OCI-LY1 (cell line): Measurements from ENCODE around the gene ARMC6.

Experiments
- H2AFZ ChIP-seq: fragments of 200-600 bp; sonication (generic), shearing (Covaris generic); 2 replicates; pipeline ENCODE4 v1.6.0; 2014; ENCODE audit warnings: antibody characterized with exemption, mild to moderate bottlenecking, low read length
- H3F3A ChIP-seq: fragments of 200-600 bp; sonication (generic), shearing (Covaris generic); 2 replicates; pipeline ENCODE4 v1.6.0; 2014; ENCODE audit warnings: mild to moderate bottlenecking, antibody characterized with exemption, low read length, moderate library complexity; ENCODE audit not compliant: insufficient read depth
- H3K27ac ChIP-seq: fragments of 200-600 bp; sonication (generic); 2 replicates; pipeline ENCODE4 v1.5.1; 2014; ENCODE audit warnings: low read length, mixed run types, mild to moderate bottlenecking, low read depth; ENCODE audit not compliant: poor library complexity, severe bottlenecking
- H3K27me3 ChIP-seq: fragments of 200-600 bp; sonication (generic); 2 replicates; pipeline ENCODE4 v1.6.0; 2014; ENCODE audit warnings: antibody characterized with exemption, mild to moderate bottlenecking, low read length, moderate library complexity; ENCODE audit not compliant: insufficient read depth
- H3K36me3 ChIP-seq: fragments of 200-600 bp; sonication (generic); 2 replicates; pipeline ENCODE4 v1.6.1; 2014; ENCODE audit warnings: mild to moderate bottlenecking, antibody characterized with exemption, low read length, moderate library complexity, mixed read lengths; ENCODE audit not compliant: insufficient read depth
- H3K4me1 ChIP-seq: fragments of 200-600 bp; sonication (generic); 2 replicates; pipeline ENCODE4 v1.5.1; 2014; ENCODE audit warnings: mild to moderate bottlenecking, low read length, moderate library complexity; ENCODE audit not compliant: insufficient read depth, severe bottlenecking
- H3K4me2 ChIP-seq: fragments of 200-600 bp; sonication (generic), shearing (Covaris generic); 2 replicates; pipeline ENCODE4 v1.6.1; 2014; ENCODE audit warnings: low read length
- H3K4me3 ChIP-seq: fragments of 200-600 bp; sonication (generic); 2 replicates; pipeline ENCODE4 v1.5.1; 2014; ENCODE audit warnings: low read length, low read depth, mild to moderate bottlenecking, mixed read lengths; ENCODE audit not compliant: poor library complexity, severe bottlenecking
- H3K79me2 ChIP-seq: fragments of 200-600 bp; shearing (Covaris generic); 2 replicates; pipeline ENCODE4 v1.6.1; 2016; ENCODE audit warnings: mixed run types, low read length, mixed read lengths; ENCODE audit not compliant: insufficient read depth
- H3K9ac ChIP-seq: fragments of 200-600 bp; sonication (generic), shearing (Covaris generic); 2 replicates; pipeline ENCODE4 v1.6.1; 2014; ENCODE audit warnings: mild to moderate bottlenecking, low read length, mixed read lengths
- H3K9me2 ChIP-seq: fragments of 200-600 bp; sonication (generic), shearing (Covaris generic); 2 replicates; pipeline ENCODE4 v1.6.1; 2014; ENCODE audit warnings: low read depth, mild to moderate bottlenecking, low read length, mixed read lengths
- H3K9me3 ChIP-seq: fragments of 200-600 bp; shearing (Covaris generic); 2 replicates; pipeline ENCODE4 v1.6.1; 2014; ENCODE audit warnings: low read length, mixed read lengths
- H4K20me1 ChIP-seq: fragments of 200-600 bp; sonication (generic), shearing (Covaris generic); 2 replicates; pipeline ENCODE4 v1.6.0; 2016; ENCODE audit warnings: mild to moderate bottlenecking, low read length; ENCODE audit not compliant: insufficient read depth
- CTCF ChIP-seq: fragments of 200-600 bp; sonication (generic), shearing (Covaris generic); IDR thresholded peaks from 2 replicates; pipeline ENCODE4 v1.5.1; 2017; ENCODE audit warnings: mild to moderate bottlenecking, antibody characterized with exemption, low read length, moderate library complexity, mixed read lengths
- EZH2 ChIP-seq: fragments of 200-600 bp; sonication (generic), shearing (Covaris generic); IDR thresholded peaks from 2 replicates; pipeline ENCODE4 v1.8.0; 2017; ENCODE audit warnings: borderline replicate concordance, mixed run types, mild to moderate bottlenecking, antibody characterized with exemption, low read length, moderate library complexity, mixed read lengths

The ARMC6 gene

GRCh38 chr19:19064098-19064722, 30.8 kb downstream of the ARMC6 start:
- H3K4me3 ChIP-seq = peak overlapping the region; percentile 68
- H3K4me2 ChIP-seq = peak overlapping the region; percentile 84
- H4K20me1 ChIP-seq = no peaks in the 10 kb centered on the region
- H3K4me1 ChIP-seq = peaks cover 32% of the 10 kb centered on the region
- peaks cover 4% of the 10 kb centered on the region; the same call in 1 of the 2 replicates for H3K36me3 ChIP-seq
- no peaks in the 10 kb centered on the region for H3F3A ChIP-seq
- no peaks in the 10 kb centered on the region for H3K9me2 ChIP-seq
- peak overlapping the region; percentile 65 for H3K9ac ChIP-seq
- H3K79me2 ChIP-seq = no peaks in the 10 kb centered on the region
- TF ChIP-seq CTCF = peak; percentile 45
- TF ChIP-seq EZH2 = no peak
- H2AFZ ChIP-seq = no peak overlapping the region
- H3K27ac ChIP-seq = peak overlapping the region; percentile 38
- no peaks in the 10 kb centered on the region for H3K27me3 ChIP-seq
- no peaks in the 10 kb centered on the region for H3K9me3 ChIP-seq

DNA sequence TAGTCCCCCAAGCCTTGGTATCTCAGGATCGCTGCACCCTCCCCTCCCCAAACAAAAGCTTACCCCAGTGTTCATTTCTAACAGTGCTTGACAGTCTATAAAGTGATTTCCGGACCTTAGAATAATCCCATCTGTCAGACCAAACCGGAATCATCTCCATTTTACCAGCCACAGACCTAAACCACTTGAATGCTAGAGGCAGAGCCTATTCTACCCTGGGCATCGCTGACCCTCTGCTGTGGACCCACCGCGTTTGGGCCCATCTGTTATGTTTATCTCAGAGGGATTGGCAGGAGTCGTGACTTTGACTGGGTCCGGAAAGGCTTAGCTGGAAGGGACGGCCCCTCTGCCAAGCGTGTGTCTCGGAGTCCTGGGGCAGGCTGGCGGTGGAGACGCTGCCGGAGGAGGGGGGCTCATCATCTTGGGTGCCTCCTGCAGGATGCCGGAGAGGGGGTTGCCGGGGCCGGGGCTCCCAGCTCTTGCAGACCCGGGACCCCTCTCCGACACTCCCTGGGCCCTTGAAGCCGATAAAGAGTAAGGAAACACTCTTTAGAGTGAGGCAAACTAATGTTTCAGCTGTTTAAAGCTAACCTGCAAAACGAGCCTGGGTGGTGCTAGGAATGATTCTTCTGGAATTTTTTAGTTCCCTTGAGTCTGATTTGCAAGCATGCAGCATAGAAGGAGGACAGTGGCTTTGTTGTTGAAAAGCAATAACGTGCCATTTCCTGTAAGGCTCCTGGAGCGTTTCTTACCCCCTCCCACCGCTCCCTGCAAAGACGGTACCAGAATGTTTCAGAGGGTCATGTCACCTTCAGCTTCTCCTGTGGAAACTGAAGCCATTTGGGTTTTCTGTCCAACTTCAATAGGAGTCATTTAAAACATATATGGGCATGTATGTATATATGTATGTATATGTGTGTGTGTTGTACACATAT, 31.7 kb downstream of the ARMC6 start:
- Histone ChIP-seq H3K79me2 (no peaks in the 10 kb centered on the region), H3K27ac (peak overlapping the region; percentile 38), H4K20me1 (no peaks in the 10 kb centered on the region), H3K9ac (peak overlapping the region; percentile 65), H3K4me2 (peak overlapping the region; percentile 84), H3F3A (no peaks in the 10 kb centered on the region), H2AFZ (no peak overlapping the region), H3K36me3 (no peaks in the 10 kb centered on the region; the same call in 1 of the 2 replicates), H3K9me2 (no peaks in the 10 kb centered on the region), H3K4me1 (peaks cover 32% of the 10 kb centered on the region), H3K27me3 (no peaks in the 10 kb centered on the region), H3K4me3 (peak overlapping the region; percentile 68), H3K9me3 (no peaks in the 10 kb centered on the region)
- TF ChIP-seq EZH2 = no peak
- no peak for TF ChIP-seq CTCF

DNA sequence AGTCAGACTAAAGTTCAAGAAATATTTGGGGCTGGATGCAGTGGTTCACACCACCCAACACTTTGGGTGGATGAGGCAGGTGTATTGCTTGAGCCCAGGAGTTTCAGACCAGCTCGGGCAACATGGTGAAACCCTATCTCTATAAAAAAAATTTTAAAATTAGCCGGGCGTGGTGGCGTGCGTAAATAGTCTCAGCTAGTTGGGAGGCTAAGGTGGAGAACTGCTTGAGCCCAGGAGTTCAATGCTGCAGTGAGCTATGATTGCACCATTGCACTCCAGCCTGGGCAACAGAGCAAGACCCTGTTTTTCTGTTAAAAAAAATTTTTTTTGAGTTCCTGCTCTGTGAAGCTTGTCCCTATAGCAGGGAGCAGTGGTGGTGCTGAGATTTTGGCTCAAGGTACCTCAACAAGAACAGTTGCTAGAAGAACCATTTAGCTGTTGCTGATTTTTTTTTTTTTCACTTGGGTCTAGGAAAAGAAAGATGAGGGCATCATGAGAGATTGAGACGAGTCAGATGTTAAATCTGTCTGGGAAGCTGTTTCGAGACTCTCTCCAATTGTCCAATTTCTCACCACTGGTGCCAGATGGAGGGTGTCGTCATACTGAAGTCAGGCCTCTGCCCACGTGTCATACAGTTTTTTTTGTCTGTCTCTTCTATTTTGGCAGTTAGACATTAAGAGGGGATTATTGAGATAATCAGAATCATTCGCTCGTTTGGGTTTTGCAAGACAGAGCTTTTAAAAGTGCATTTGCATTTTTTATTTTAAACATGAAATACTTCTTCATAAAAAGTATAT, 34.1 kb downstream of the ARMC6 start:
- H2AFZ ChIP-seq = no peak overlapping the region
- H3F3A ChIP-seq = no peaks in the 10 kb centered on the region
- H3K4me3 ChIP-seq = no peak overlapping the region
- peaks cover 3% of the 10 kb centered on the region; the same call in 1 of the 2 replicates for H3K36me3 ChIP-seq
- peaks cover 32% of the 10 kb centered on the region for H3K4me1 ChIP-seq
- no peaks in the 10 kb centered on the region for H4K20me1 ChIP-seq
- no peaks in the 10 kb centered on the region for H3K9me2 ChIP-seq
- no peak overlapping the region for H3K27ac ChIP-seq
- no peak overlapping the region for H3K9ac ChIP-seq
- H3K9me3 ChIP-seq = no peaks in the 10 kb centered on the region
- no peak for TF ChIP-seq CTCF
- TF ChIP-seq EZH2 = no peak
- H3K4me2 ChIP-seq = no peak overlapping the region
- H3K27me3 ChIP-seq = no peaks in the 10 kb centered on the region
- no peaks in the 10 kb centered on the region for H3K79me2 ChIP-seq
